CD14-positive monocyte (primary cell): ENCODE measurements around the gene PKP4. TPM values are rescaled to one million over a fixed set of nuclear protein-coding genes. Genes with fewer than 3 reads are reported as not detected.

ENCODE experiments used
- DNase-seq, 3 donors: peaks; one replicate each; pipeline ENCODE4 v3.0.0-alpha.2; 2011 to 2022
- H2AFZ ChIP-seq: 2 replicates; pipeline ENCODE4 v1.6.0; 2012; ENCODE audit warnings: mild to moderate bottlenecking, low read depth, low read length, inconsistent platforms; ENCODE audit not compliant: insufficient read depth, poor library complexity, severe bottlenecking
- H3K27ac ChIP-seq, 2 donors: 1 replicate in 1 of 2; 2 replicates in 1 of 2; pipeline ENCODE4 v1.5.1; 2012 to 2013; ENCODE audit warnings: low read length in 2 of 2, control low read depth in 1 of 2, inconsistent platforms in 1 of 2, low read depth in 1 of 2, mild to moderate bottlenecking in 1 of 2
- H3K27me3 ChIP-seq, 2 donors: one replicate each; pipeline versions ENCODE4 v1.6.0 to v1.6.1; 2011 to 2013; ENCODE audit warnings: low read length in 2 of 2; ENCODE audit not compliant: control insufficient read depth in 2 of 2, insufficient read depth in 2 of 2
- H3K36me3 ChIP-seq, 2 donors: replicated peaks in 1 of 2; 1 replicate in 1 of 2; 2 replicates in 1 of 2; pipeline versions ENCODE4 v1.5.1 to v1.6.1; 2012 to 2013; ENCODE audit warnings: low read length in 2 of 2, control low read depth in 1 of 2, inconsistent platforms in 1 of 2, mild to moderate bottlenecking in 1 of 2; ENCODE audit not compliant: insufficient read depth in 2 of 2, control insufficient read depth in 1 of 2
- H3K4me1 ChIP-seq, 2 donors: 1 replicate in 1 of 2; 2 replicates in 1 of 2; pipeline versions ENCODE4 v1.5.1 to v1.6.1; 2012 to 2013; ENCODE audit warnings: low read length in 2 of 2, control low read depth in 1 of 2, inconsistent platforms in 1 of 2, mild to moderate bottlenecking in 1 of 2, moderate library complexity in 1 of 2; ENCODE audit not compliant: insufficient read depth in 2 of 2, control insufficient read depth in 1 of 2
- H3K4me2 ChIP-seq: replicated peaks from 2 replicates; pipeline ENCODE3; 2012; ENCODE audit warnings: low read length, moderate library complexity, mild to moderate bottlenecking; ENCODE audit not compliant: poor library complexity, severe bottlenecking; ENCODE audit errors: extremely low read depth
- H3K4me3 ChIP-seq, 3 experiments: fragments of 200-600 bp in 1 of 3; sonication (generic) in 1 of 3; replicated peaks in 1 of 3; 1 replicate in 2 of 3; 2 replicates in 1 of 3; pipeline ENCODE4 v1.5.1; 2011 to 2013; ENCODE audit warnings: low read length in 3 of 3, mild to moderate bottlenecking in 3 of 3, control low read depth in 2 of 3, low read depth in 2 of 3, inconsistent platforms in 1 of 3, moderate library complexity in 1 of 3
- H3K79me2 ChIP-seq: 2 replicates; pipeline ENCODE4 v1.6.0; 2012; ENCODE audit warnings: mild to moderate bottlenecking, control low read depth, inconsistent platforms, low read length, moderate library complexity; ENCODE audit not compliant: insufficient read depth
- H3K9ac ChIP-seq: 2 replicates; pipeline ENCODE4 v1.6.0; 2017; ENCODE audit warnings: low read length, mild to moderate bottlenecking; ENCODE audit not compliant: insufficient read depth, poor library complexity, severe bottlenecking
- H3K9me3 ChIP-seq, 2 donors: replicated peaks in 1 of 2; 1 replicate in 1 of 2; 2 replicates in 1 of 2; pipeline versions ENCODE4 v1.5.1 to v1.6.1; 2012 to 2013; ENCODE audit warnings: low read length in 2 of 2, control low read depth in 1 of 2; ENCODE audit not compliant: control insufficient read depth in 1 of 2, insufficient read depth in 1 of 2
- H4K20me1 ChIP-seq: 2 replicates; pipeline ENCODE4 v1.6.0; 2012; ENCODE audit warnings: mild to moderate bottlenecking, low read length, control low read depth, moderate library complexity; ENCODE audit not compliant: insufficient read depth
- H3K27ac Mint-ChIP-seq, 7 donors: one replicate each; pipeline ENCODE4 v1.8.0; 2020; ENCODE audit warnings: mild to moderate bottlenecking in 7 of 7, mixed read lengths in 7 of 7, moderate library complexity in 6 of 7, inconsistent platforms in 2 of 7
- H3K27me3 Mint-ChIP-seq, 3 donors: one replicate each; pipeline ENCODE4 v1.8.0; 2021 to 2022; ENCODE audit warnings: low read depth in 3 of 3, mild to moderate bottlenecking in 3 of 3, mixed read lengths in 3 of 3, moderate library complexity in 3 of 3, inconsistent platforms in 1 of 3
- H3K36me3 Mint-ChIP-seq, 2 donors: one replicate each; pipeline ENCODE4 v1.8.0; 2020; ENCODE audit warnings: mixed read lengths in 2 of 2, inconsistent platforms in 1 of 2, mild to moderate bottlenecking in 1 of 2
- H3K4me1 Mint-ChIP-seq: one replicate; pipeline ENCODE4 v1.8.0; 2020; ENCODE audit warnings: mild to moderate bottlenecking, mixed read lengths
- H3K4me3 Mint-ChIP-seq, 2 donors: one replicate each; pipeline ENCODE4 v1.8.0; 2020; ENCODE audit warnings: mild to moderate bottlenecking in 2 of 2, mixed read lengths in 2 of 2, moderate library complexity in 1 of 2
- H3K9me3 Mint-ChIP-seq, 7 donors: one replicate each; pipeline ENCODE4 v1.8.0; 2020 to 2022; ENCODE audit warnings: mixed read lengths in 7 of 7, mild to moderate bottlenecking in 6 of 7, moderate library complexity in 6 of 7, inconsistent platforms in 2 of 7
- CTCF ChIP-seq: fragments of 200-600 bp; IDR thresholded peaks from one replicate; pipeline ENCODE4 v1.8.0; 2022; ENCODE audit warnings: antibody characterized with exemption, mild to moderate bottlenecking
- WGBS: methylation state at CpG from one replicate; pipeline ENCODE4 v1.1.5; 2013; ENCODE audit warnings: missing lambda C conversion rate; ENCODE audit not compliant: insufficient coverage; 5-methylcytosine and 5-hydroxymethylcytosine counted together
- intact Hi-C, 2 donors: fragments of 100-400 bp; cut with micrococcal nuclease; formaldehyde crosslinking; loops; one replicate each; pipeline versions ENCODE4 v1.15.0 to v1.15.1; 2023
- polyA plus RNA-seq, 3 donors: library from polyadenylated mRNA; depleted of rRNA in 1 of 3; unstranded in 2 of 3; stranded (reverse) in 1 of 3; fragments of 300-500 nt in 2 of 3; fragments of >200 nt in 1 of 3; fragmentation: Illumina TruSeq in 2 of 3; gene quantifications; 1 replicate in 2 of 3; 2 replicates in 1 of 3; pipeline ENCODE4 v1.2.3, GENCODE V29; 2012 to 2021

Gene PKP4
- polyA plus RNA-seq, 3 donors: 0.33 to 9.4 (median 0.73) TPM

DNA sequence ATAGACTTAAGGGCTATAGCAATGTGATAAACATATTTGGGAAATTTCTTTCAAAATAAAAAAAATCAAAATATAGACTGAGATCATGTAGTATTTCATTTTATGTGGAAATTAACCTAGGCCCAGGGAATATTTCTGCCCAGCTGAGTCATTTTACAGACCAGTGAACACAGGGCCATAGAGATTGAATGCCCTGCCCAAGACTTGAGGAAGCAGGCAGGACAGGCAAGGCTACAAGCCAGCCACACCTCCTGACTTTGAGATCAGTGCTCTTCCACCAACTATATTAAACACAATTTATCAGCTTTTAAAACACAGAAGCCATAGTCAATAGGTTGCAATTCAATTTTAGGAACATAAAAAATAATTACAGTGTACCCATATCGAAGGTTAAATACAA, 13.1 kb upstream of the PKP4 start:
- Histone ChIP-seq H3K4me3 (no peak overlapping the region), H3K9me3 (no peaks in the 10 kb centered on the region), H3K36me3 (no peaks in the 10 kb centered on the region), H3K9ac (no peak overlapping the region), H3K27me3 (no peaks in the 10 kb centered on the region), H3K27ac (no peak overlapping the region), H4K20me1 (no peaks in the 10 kb centered on the region), H3K4me2 (no peak overlapping the region), H3K79me2 (no peaks in the 10 kb centered on the region), H2AFZ (no peak overlapping the region), H3K4me1 (no peaks in the 10 kb centered on the region)
- no CpG with 5 or more reads among the region's 1 CpG for WGBS
- Mint-ChIP-seq H3K9me3 (peaks cover 0 to 4% (median 2%) of the 10 kb centered on the region in 7 donors), H3K27ac (no peak overlapping the region), H3K4me3 (no peak overlapping the region), H3K27me3 (peaks cover 2 to 3% (median 2%) of the 10 kb centered on the region in 3 donors), H3K4me1 (no peaks in the 10 kb centered on the region), H3K36me3 (no peaks in the 10 kb centered on the region)
- intact Hi-C loops: no loop called here
- TF ChIP-seq CTCF: no peak
- DNase-seq: no peak

- WGBS: under 1% methylated on average over 77 of the region's 84 CpGs
- DNase-seq: peak; percentile 21 to 35 (median 34)
- peak; percentile 2 for TF ChIP-seq CTCF
- Histone ChIP-seq H4K20me1 (no peaks in the 10 kb centered on the region), H3K4me1 (peaks cover 20 to 34% of the 10 kb centered on the region in 2 donors), H3K79me2 (peaks cover 44% of the 10 kb centered on the region), H3K36me3 (no peaks in the 10 kb centered on the region), H3K9ac (peak overlapping the region; percentile 62), H2AFZ (peak overlapping the region; percentile 87), H3K27ac (peak overlapping the region in 1 of 2 donors; percentile 58), H3K4me2 (peak overlapping the region; percentile 91), H3K4me3 (peak overlapping the region; percentile 61 to 81 (median 75)), H3K27me3 (peaks cover 5 to 8% of the 10 kb centered on the region in 2 donors), H3K9me3 (no peaks in the 10 kb centered on the region)
- intact Hi-C loops: no loop called here
- Mint-ChIP-seq H3K27me3 (peaks cover 6 to 20% (median 15%) of the 10 kb centered on the region in 3 donors), H3K4me3 (peak overlapping the region; percentile 96 to 98), H3K4me1 (peaks cover 34% of the 10 kb centered on the region), H3K9me3 (no peaks in the 10 kb centered on the region), H3K27ac (peak overlapping the region; percentile 70 to 93 (median 82)), H3K36me3 (no peaks in the 10 kb centered on the region)
Observed at GRCh38 chr2:158457092-158457825, 507 bp downstream of the PKP4 start.
